Measurements from ENCODE around the gene FAM20A. TPM values are rescaled to one million over a fixed set of nuclear protein-coding genes. Genes with fewer than 3 reads are reported as not detected.

Gene FAM20A
- total and polyA plus RNA-seq, 9 of the 15 experiments (the other 6 are each of a cell fraction or from before 2014, with no cell fraction given) = 0.07 TPM; not detected in 8

DNA sequence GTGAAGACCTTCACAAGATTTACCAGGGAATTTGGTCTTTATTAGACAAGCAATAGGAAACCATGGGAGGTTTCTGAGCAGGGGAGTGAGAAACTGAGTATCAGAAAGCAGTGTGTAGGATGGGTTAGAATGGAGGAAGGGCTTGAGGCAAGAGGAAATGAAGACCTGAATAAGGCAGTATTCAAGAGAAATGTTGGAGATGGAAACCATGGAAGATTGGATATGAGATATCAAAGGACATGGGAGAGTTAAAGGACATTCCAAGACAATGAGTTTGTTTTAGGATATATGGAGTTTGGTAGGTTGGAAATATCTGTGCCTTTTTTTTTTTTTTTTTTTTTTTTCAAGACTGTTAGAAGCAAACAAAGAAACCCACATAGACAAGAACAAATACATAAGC is 21.3 kb upstream of the FAM20A start:
- H3K4me3 ChIP-seq = no peak overlapping the region
- FAIRE-seq = no peak
- POLR2A ChIA-PET = no interaction called here
- intact Hi-C loops (cut with micrococcal nuclease) = no loop called here
- no peaks in the 10 kb centered on the region for H3K79me2 ChIP-seq (ENCODE audit: control insufficient read depth, insufficient read depth, low read length)
- no peak overlapping the region for H3K4me2 ChIP-seq (ENCODE audit: insufficient read depth, low read length)
- no peaks in the 10 kb centered on the region for H4K20me1 ChIP-seq (replicated peaks; ENCODE audit: control insufficient read depth, insufficient read depth, low read length)
- no peaks in the 10 kb centered on the region for H3K36me3 ChIP-seq (ENCODE audit: control insufficient read depth, insufficient read depth, low read length)
- no TSS peak for BruUV-seq (replicated peaks)
- H2AFZ ChIP-seq (ENCODE audit: low read depth, low read length) = no peak overlapping the region
- CTCF ChIA-PET (ENCODE audit: low intra/inter-chr PET ratio) = no interaction called here
- ATAC-seq = no peak
- no peak for DNase-seq (ENCODE audit: extremely low read depth in 1 of 4, low spot score in 3 of 4)
- in situ Hi-C loops (cut with MboI) = no loop called here
- H3K27ac ChIP-seq (ENCODE audit: extremely low read depth, low read depth, low read length) = no peak overlapping the region
- no peaks in the 10 kb centered on the region for H3K4me1 ChIP-seq (replicated peaks in 1 of 2; ENCODE audit: control insufficient read depth in 2 of 2, insufficient read depth in 2 of 2, low read length in 2 of 2)
- H3K9me3 ChIP-seq (replicated peaks; ENCODE audit: control insufficient read depth, insufficient read depth, low read depth, low read length) = no peaks in the 10 kb centered on the region
- TF ChIP-seq, protein P1, sequence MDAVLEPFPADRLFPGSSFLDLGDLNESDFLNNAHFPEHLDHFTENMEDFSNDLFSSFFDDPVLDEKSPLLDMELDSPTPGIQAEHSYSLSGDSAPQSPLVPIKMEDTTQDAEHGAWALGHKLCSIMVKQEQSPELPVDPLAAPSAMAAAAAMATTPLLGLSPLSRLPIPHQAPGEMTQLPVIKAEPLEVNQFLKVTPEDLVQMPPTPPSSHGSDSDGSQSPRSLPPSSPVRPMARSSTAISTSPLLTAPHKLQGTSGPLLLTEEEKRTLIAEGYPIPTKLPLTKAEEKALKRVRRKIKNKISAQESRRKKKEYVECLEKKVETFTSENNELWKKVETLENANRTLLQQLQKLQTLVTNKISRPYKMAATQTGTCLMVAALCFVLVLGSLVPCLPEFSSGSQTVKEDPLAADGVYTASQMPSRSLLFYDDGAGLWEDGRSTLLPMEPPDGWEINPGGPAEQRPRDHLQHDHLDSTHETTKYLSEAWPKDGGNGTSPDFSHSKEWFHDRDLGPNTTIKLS (IDR thresholded peaks at IDR 0.05; ENCODE audit: borderline replicate concordance, low read depth) = no peak
- no peak overlapping the region for H3K9ac ChIP-seq (ENCODE audit: insufficient read depth in 1 of 2, low read depth in 2 of 2, low read length in 2 of 2)
- 0 out of 5 replicates have a peak, but pooled peaks cover 0 to 6% of the 10 kb centered on the region in 2 experiments for H3K27me3 ChIP-seq (ENCODE audit: control insufficient read depth in 2 of 2, insufficient read depth in 2 of 2, low read length in 2 of 2)
- no peaks in the 10 kb centered on the region for H3K9me1 ChIP-seq (ENCODE audit: control insufficient read depth, insufficient read depth, low read length)

DNA sequence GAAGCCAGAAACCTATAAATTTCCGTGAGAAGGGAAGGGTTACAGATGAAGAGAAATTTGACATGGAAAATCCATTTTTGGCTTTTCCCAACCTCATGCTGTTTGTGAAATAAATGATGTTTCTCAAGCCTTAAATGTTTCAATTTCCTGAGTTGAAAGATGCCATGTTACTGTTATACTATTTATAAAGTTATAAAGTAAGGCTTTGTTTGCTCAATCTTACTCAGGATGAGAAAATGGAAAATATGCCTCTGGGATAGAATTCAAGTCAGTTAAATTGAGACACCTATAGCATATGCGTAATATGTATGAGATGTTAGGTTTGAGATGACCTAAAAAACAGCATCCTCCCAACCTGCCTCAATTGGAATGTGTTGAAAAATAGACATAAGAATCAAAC is 19.9 kb upstream of the FAM20A start:
- Histone ChIP-seq H2AFZ (ENCODE audit: low read depth, low read length) (no peak overlapping the region), H3K9me1 (ENCODE audit: control insufficient read depth, insufficient read depth, low read length) (no peaks in the 10 kb centered on the region), H3K79me2 (ENCODE audit: control insufficient read depth, insufficient read depth, low read length) (no peaks in the 10 kb centered on the region), H3K4me1 (replicated peaks in 1 of 2; ENCODE audit: control insufficient read depth in 2 of 2, insufficient read depth in 2 of 2, low read length in 2 of 2) (no peaks in the 10 kb centered on the region), H4K20me1 (replicated peaks; ENCODE audit: control insufficient read depth, insufficient read depth, low read length) (no peaks in the 10 kb centered on the region), H3K4me2 (ENCODE audit: insufficient read depth, low read length) (no peak overlapping the region), H3K4me3 (no peak overlapping the region), H3K27ac (ENCODE audit: extremely low read depth, low read depth, low read length) (no peak overlapping the region), H3K36me3 (ENCODE audit: control insufficient read depth, insufficient read depth, low read length) (no peaks in the 10 kb centered on the region), H3K9ac (ENCODE audit: insufficient read depth in 1 of 2, low read depth in 2 of 2, low read length in 2 of 2) (no peak overlapping the region), H3K9me3 (replicated peaks; ENCODE audit: control insufficient read depth, insufficient read depth, low read depth, low read length) (no peaks in the 10 kb centered on the region), H3K27me3 (ENCODE audit: control insufficient read depth in 2 of 2, insufficient read depth in 2 of 2, low read length in 2 of 2) (0 out of 5 replicates have a peak, but pooled peaks cover 0 to 2% of the 10 kb centered on the region in 2 experiments)
- intact Hi-C loops (cut with micrococcal nuclease) = no loop called here
- no TSS peak for BruUV-seq (replicated peaks)
- CTCF ChIA-PET (ENCODE audit: low intra/inter-chr PET ratio) = no interaction called here
- POLR2A ChIA-PET = no interaction called here
- FAIRE-seq (no peak), DNase-seq (ENCODE audit: extremely low read depth in 1 of 4, low spot score in 3 of 4) (no peak), ATAC-seq (no peak)
- in situ Hi-C loops (cut with MboI) = no loop called here
- no peak for TF ChIP-seq POLR2G (IDR thresholded peaks at IDR 0.05; ENCODE audit: low read depth, low read length)
- no peak for TF ChIP-seq ZNF717 (CRISPR knock-in tag; IDR thresholded peaks at IDR 0.05)
- no peak for TF ChIP-seq ZNF324 (CRISPR knock-in tag; IDR thresholded peaks at IDR 0.05)
- no peak for TF ChIP-seq ZC3H8 (IDR thresholded peaks at IDR 0.05)
- TF ChIP-seq ZKSCAN1 (IDR thresholded peaks at IDR 0.05; ENCODE audit: low read depth, low read length) = no peak
- no peak for TF ChIP-seq EZH2 (IDR thresholded peaks at IDR 0.05; ENCODE audit: borderline replicate concordance, low read depth, low read length)
- TF ChIP-seq MYNN (IDR thresholded peaks at IDR 0.05) = no peak
- TF ChIP-seq MYNN (CRISPR knock-in tag; IDR thresholded peaks at IDR 0.05) = no peak
- no peak for TF ChIP-seq ESRRB (CRISPR knock-in tag; IDR thresholded peaks at IDR 0.05; ENCODE audit: borderline replicate concordance)
- no peak for TF ChIP-seq RFX5 (IDR thresholded peaks at IDR 0.05; ENCODE audit: low read depth, low read length)
- TF ChIP-seq RBM34 (IDR thresholded peaks at IDR 0.05; ENCODE audit: borderline replicate concordance, insufficient read depth, low read length) = no peak
- TF ChIP-seq, protein P2, sequence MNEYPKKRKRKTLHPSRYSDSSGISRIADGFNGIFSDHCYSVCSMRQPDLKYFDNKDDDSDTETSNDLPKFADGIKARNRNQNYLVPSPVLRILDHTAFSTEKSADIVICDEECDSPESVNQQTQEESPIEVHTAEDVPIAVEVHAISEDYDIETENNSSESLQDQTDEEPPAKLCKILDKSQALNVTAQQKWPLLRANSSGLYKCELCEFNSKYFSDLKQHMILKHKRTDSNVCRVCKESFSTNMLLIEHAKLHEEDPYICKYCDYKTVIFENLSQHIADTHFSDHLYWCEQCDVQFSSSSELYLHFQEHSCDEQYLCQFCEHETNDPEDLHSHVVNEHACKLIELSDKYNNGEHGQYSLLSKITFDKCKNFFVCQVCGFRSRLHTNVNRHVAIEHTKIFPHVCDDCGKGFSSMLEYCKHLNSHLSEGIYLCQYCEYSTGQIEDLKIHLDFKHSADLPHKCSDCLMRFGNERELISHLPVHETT (CRISPR knock-in tag; conservative IDR thresholded peaks at IDR 0.05 in 1 of 2, IDR thresholded peaks at IDR 0.05 in 1 of 2) = no peak
- TF ChIP-seq NELFE (IDR thresholded peaks at IDR 0.05; ENCODE audit: insufficient read depth, insufficient read length) = no peak
- no peak for TF ChIP-seq SMC3 (conservative IDR thresholded peaks at IDR 0.05; ENCODE audit: insufficient read depth, low read depth, low read length)
- WGBS (ENCODE audit: insufficient coverage, low coverage, missing lambda C conversion rate) = 0% methylated on average over 2 of the region's 2 CpGs

All from K562 (cell line).